Stomach (tissue), 4 donors: ENCODE results near the gene IGF1R.

Experiments
- CTCF ChIP-seq, 7 experiments: fragments of 450-650 bp in 4 of 7; fragments of 200-600 bp in 3 of 7; sonication (generic) in 3 of 7; IDR thresholded peaks; one replicate each; pipeline ENCODE4 v1.5.1; 2016 to 2019; ENCODE audit warnings: antibody characterized with exemption in 7 of 7, control low read depth in 2 of 7, mild to moderate bottlenecking in 1 of 7
- POLR2A ChIP-seq, 4 donors: fragments of 450-650 bp; IDR thresholded peaks; one replicate each; pipeline ENCODE4 v1.6.1; 2016; ENCODE audit warnings: antibody characterized with exemption in 4 of 4, control low read depth in 2 of 4, mild to moderate bottlenecking in 1 of 4, moderate library complexity in 1 of 4
- POLR2AphosphoS5 ChIP-seq, 3 donors: sonication (generic); formaldehyde crosslinking; IDR thresholded peaks; one replicate each; pipeline ENCODE4 v1.6.1; 2016; ENCODE audit warnings: antibody characterized with exemption in 3 of 3

DNA sequence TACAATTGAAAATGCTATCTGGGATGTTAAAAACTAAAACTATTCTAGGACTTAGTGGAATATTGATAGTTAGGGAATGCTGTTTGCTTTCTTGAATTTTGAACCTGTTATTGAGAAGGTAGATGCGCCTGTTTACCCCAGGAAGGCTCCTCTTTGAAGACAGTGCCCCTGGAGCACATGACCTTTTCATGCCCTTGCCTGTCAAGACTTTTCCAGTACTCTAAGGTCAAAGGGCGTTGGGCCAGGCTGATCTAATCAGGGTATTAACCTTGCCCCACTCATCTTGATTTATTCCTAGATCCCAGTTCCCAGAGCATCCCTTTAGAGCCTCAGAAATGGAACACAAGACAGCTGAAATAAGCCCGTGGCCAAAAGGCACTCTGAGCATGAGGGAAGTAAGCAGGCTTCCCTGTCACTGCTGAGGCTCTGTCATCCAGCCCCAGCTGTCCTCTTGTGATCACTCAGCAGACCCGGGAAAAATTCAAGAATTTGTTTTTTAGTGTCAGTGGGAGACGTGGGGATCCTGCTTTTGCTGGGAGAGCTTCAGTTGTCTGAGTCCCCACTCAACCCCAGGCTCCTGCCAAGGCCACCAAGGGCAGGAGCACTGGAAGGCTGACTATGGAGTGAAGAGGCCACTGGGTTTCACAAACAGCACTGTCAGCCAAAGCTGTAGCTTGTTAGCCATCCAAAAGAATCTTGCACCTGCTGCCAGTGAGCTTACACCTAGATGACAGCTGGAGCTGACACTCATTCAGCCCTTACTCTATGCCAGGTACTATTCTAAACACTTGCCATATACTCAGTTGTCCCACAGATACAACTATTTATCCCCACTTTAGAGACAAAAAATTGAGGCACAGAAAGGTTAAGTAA is 190.3 kb downstream of the IGF1R start:
- TF ChIP-seq CTCF (IDR thresholded peaks at IDR 0.05), result no peak
- TF ChIP-seq POLR2AphosphoS5 (IDR thresholded peaks at IDR 0.05), result no peak
- TF ChIP-seq POLR2A (IDR thresholded peaks at IDR 0.05), result no peak
